A673 (cell line): Measurements from ENCODE around the gene MRPL51. TPM values are rescaled to one million over a fixed set of nuclear protein-coding genes. Genes with fewer than 3 reads are reported as not detected.
A peak's percentile ranks its signal among the peaks of the same experiment; 100 is the strongest.

ENCODE experiments used
- BruUV-seq: library from RNA; stranded (reverse); fragments of 400-500 nt; replicated peaks from 2 replicates; lab custom pipeline; 2021; lab: Mats Ljungman, UMichigan
- CTCF ChIA-PET: fragments of 300-600 bp; sonication (Branson Sonifier 250); formaldehyde crosslinking; loops from one replicate; lab custom pipeline; 2022; ENCODE audit warnings: antibody characterized with exemption; lab: Charles Lee
- POLR2A ChIA-PET: fragments of 300-600 bp; sonication (Branson Sonifier 250); formaldehyde crosslinking; loops from one replicate; lab custom pipeline; 2022; ENCODE audit warnings: antibody characterized with exemption; ENCODE audit not compliant: low non-redundant PET; lab: Charles Lee
- DNase-seq: peaks from one replicate; pipeline ENCODE4 v3.0.0-alpha.2; 2015; ENCODE audit warnings: low spot score
- H3K27ac ChIP-seq: fragments of 200-600 bp; sonication (generic); 2 replicates; pipeline ENCODE4 v1.5.1; 2016; ENCODE audit warnings: mixed run types, low read depth, mild to moderate bottlenecking, mixed read lengths, antibody characterized with exemption, low read length; ENCODE audit not compliant: poor library complexity, severe bottlenecking
- H3K27me3 ChIP-seq: fragments of 200-600 bp; sonication (generic); replicated peaks from 2 replicates; pipeline ENCODE4 v1.6.1; 2017; ENCODE audit warnings: mixed run types, low read depth, mild to moderate bottlenecking, mixed read lengths, antibody characterized with exemption, low read length; ENCODE audit not compliant: insufficient read depth, poor library complexity
- H3K36me3 ChIP-seq: fragments of 200-600 bp; sonication (generic); 2 replicates; pipeline ENCODE4 v1.6.1; 2016; ENCODE audit warnings: mixed run types, mild to moderate bottlenecking, mixed read lengths, antibody characterized with exemption, low read length; ENCODE audit not compliant: insufficient read depth, poor library complexity, severe bottlenecking
- H3K4me1 ChIP-seq: fragments of 200-600 bp; sonication (generic); 2 replicates; pipeline ENCODE4 v1.6.1; 2017; ENCODE audit warnings: mixed run types, mild to moderate bottlenecking, mixed read lengths, antibody characterized with exemption, low read length; ENCODE audit not compliant: insufficient read depth, poor library complexity, severe bottlenecking
- H3K4me3 ChIP-seq: fragments of 200-600 bp; sonication (generic); 2 replicates; pipeline ENCODE4 v1.5.1; 2016; ENCODE audit warnings: low read depth, mixed run types, mild to moderate bottlenecking, mixed read lengths, low read length; ENCODE audit not compliant: poor library complexity, severe bottlenecking
- H3K9me3 ChIP-seq: fragments of 200-600 bp; sonication (generic); 2 replicates; pipeline ENCODE4 v1.6.1; 2016; ENCODE audit warnings: mixed run types, low read depth, mild to moderate bottlenecking, mixed read lengths, antibody characterized with exemption, low read length; ENCODE audit not compliant: poor library complexity, severe bottlenecking
- CTCF ChIP-seq: fragments of 300-800, 200-600 bp; sonication (generic); conservative IDR thresholded peaks from 2 replicates; pipeline ENCODE4 v1.5.1; 2017; ENCODE audit warnings: low read depth, mild to moderate bottlenecking, antibody characterized with exemption, low read length, moderate library complexity, mixed read lengths
- EZH2 ChIP-seq: fragments of 200-600 bp; sonication (generic); IDR thresholded peaks from 2 replicates; pipeline ENCODE4 v1.6.1; 2017; ENCODE audit warnings: borderline replicate concordance, low read depth, mild to moderate bottlenecking, mixed read lengths, antibody characterized with exemption, low read length; ENCODE audit not compliant: poor library complexity, severe bottlenecking
- intact Hi-C: fragments of 100-400 bp; cut with micrococcal nuclease; formaldehyde crosslinking; loops from one replicate; pipeline ENCODE4 v1.10.0; 2022; ENCODE audit not compliant: unreplicated experiment
- total RNA-seq: library from RNA; stranded (reverse); gene quantifications from 2 replicates; pipeline ENCODE4 v1.2.3, GENCODE V29; 2021

The MRPL51 gene
- total RNA-seq, 1 experiment from 2014 or later: 401 TPM

- intact Hi-C loops: no loop called here
- Histone ChIP-seq H3K27me3 (no peaks in the 10 kb centered on the region), H3K4me3 (no peak overlapping the region), H3K27ac (no peak overlapping the region), H3K4me1 (no peaks in the 10 kb centered on the region), H3K36me3 (peaks cover 97% of the 10 kb centered on the region), H3K9me3 (no peaks in the 10 kb centered on the region)
- DNase-seq: no peak
- BruUV-seq: no TSS peak
- ChIA-PET POLR2A (no interaction called here), CTCF (interaction anchor here (0.5 kb wide), 1 partner anchor 20 kb away, joined by 7 read pairs; no protein-coding TSS in a partner anchor)
- TF ChIP-seq EZH2 (no peak), CTCF (no peak)
Measured at GRCh38 chr12:6520186-6520585, 27.1 kb upstream of the MRPL51 start.

GRCh38 chr12:6508087-6508486 lies 15.0 kb upstream of the MRPL51 start:
- Histone ChIP-seq H3K9me3 (no peaks in the 10 kb centered on the region), H3K27me3 (no peaks in the 10 kb centered on the region), H3K27ac (peak overlapping the region; percentile 52), H3K4me1 (peaks cover 5% of the 10 kb centered on the region), H3K36me3 (peaks cover 51% of the 10 kb centered on the region), H3K4me3 (no peak overlapping the region)
- ChIA-PET POLR2A (interaction anchor here (0.5 kb wide), 1 partner anchor 26 kb away, joined by 4 read pairs; the partner anchor contains the start of gene GAPDH), CTCF (no interaction called here)
- TF ChIP-seq CTCF (no peak), EZH2 (no peak)
- intact Hi-C loops: no loop called here
- DNase-seq: no peak
- BruUV-seq: no TSS peak

- intact Hi-C loops: no loop called here
- POLR2A ChIA-PET: no interaction called here
- peak overlapping the region; percentile 52 for H3K27ac ChIP-seq
- no peak for DNase-seq
- H3K27me3 ChIP-seq: no peaks in the 10 kb centered on the region
- peaks cover 47% of the 10 kb centered on the region for H3K36me3 ChIP-seq
- BruUV-seq: no TSS peak
- no peak for TF ChIP-seq CTCF
- TF ChIP-seq EZH2: no peak
- CTCF ChIA-PET: no interaction called here
- H3K4me1 ChIP-seq: peaks cover 5% of the 10 kb centered on the region
- H3K4me3 ChIP-seq: no peak overlapping the region
- no peaks in the 10 kb centered on the region for H3K9me3 ChIP-seq
Measured at GRCh38 chr12:6507102-6507998, 14.3 kb upstream of the MRPL51 start.
